Keratinocyte (primary cell): ENCODE results near the gene CAT. TPM values are rescaled to one million over a fixed set of nuclear protein-coding genes. Genes with fewer than 3 reads are reported as not detected.

Experiments
- DNase-seq: peaks from one replicate; pipeline ENCODE4 v3.0.0-alpha.2; 2011; ENCODE audit warnings: low read depth, missing footprints, low spot score
- FAIRE-seq: peaks from 2 replicates; lab custom pipeline; 2011; peaks lifted over from hg19 to GRCh38; lab: Jason Lieb, UNC
- H2AFZ ChIP-seq: 2 replicates; pipeline ENCODE4 v1.6.0; 2012; ENCODE audit warnings: low read length, control low read depth, inconsistent platforms; ENCODE audit not compliant: control insufficient read depth
- H3K27ac ChIP-seq: 2 replicates; pipeline ENCODE4 v1.5.1; 2011; ENCODE audit warnings: low read length; ENCODE audit not compliant: control insufficient read depth, insufficient read depth
- H3K27me3 ChIP-seq: 3 replicates; pipeline ENCODE4 v1.6.0; 2011; ENCODE audit warnings: low read length; ENCODE audit not compliant: control insufficient read depth, insufficient read depth; ENCODE audit errors: extremely low read depth
- H3K36me3 ChIP-seq, 2 experiments: 2 replicates in 1 of 2; 3 replicates in 1 of 2; pipeline ENCODE4 v1.5.1; 2011; ENCODE audit warnings: low read length in 2 of 2, mild to moderate bottlenecking in 1 of 2; ENCODE audit not compliant: control insufficient read depth in 2 of 2, insufficient read depth in 2 of 2; ENCODE audit errors: extremely low read depth in 1 of 2
- H3K4me1 ChIP-seq: 3 replicates; pipeline ENCODE4 v1.5.1; 2011; ENCODE audit warnings: low read length; ENCODE audit not compliant: control insufficient read depth, insufficient read depth; ENCODE audit errors: extremely low read depth
- H3K4me2 ChIP-seq: 3 replicates; pipeline ENCODE4 v1.6.0; 2011; ENCODE audit warnings: low read depth, low read length; ENCODE audit not compliant: control insufficient read depth, insufficient read depth; ENCODE audit errors: extremely low read depth
- H3K4me3 ChIP-seq, 3 experiments: fragments of 200-600 bp in 1 of 3; sonication (generic) in 1 of 3; 2 replicates in 2 of 3; 3 replicates in 1 of 3; pipeline ENCODE4 v1.5.1; 2011 to 2016; ENCODE audit warnings: low read length in 3 of 3, mild to moderate bottlenecking in 3 of 3, control low read depth in 2 of 3, inconsistent platforms in 1 of 3, low read depth in 1 of 3, mixed read lengths in 1 of 3, mixed run types in 1 of 3, moderate library complexity in 1 of 3; ENCODE audit not compliant: control insufficient read depth in 2 of 3, insufficient read depth in 2 of 3; ENCODE audit errors: extremely low read depth in 1 of 3
- H3K79me2 ChIP-seq: 2 replicates; pipeline ENCODE4 v1.6.0; 2012; ENCODE audit warnings: low read length; ENCODE audit not compliant: control insufficient read depth, insufficient read depth
- H3K9ac ChIP-seq: 3 replicates; pipeline ENCODE4 v1.6.0; 2011; ENCODE audit warnings: low read length; ENCODE audit not compliant: control insufficient read depth, insufficient read depth; ENCODE audit errors: extremely low read depth
- H3K9me1 ChIP-seq: 3 replicates; pipeline ENCODE4 v1.6.0; 2011; ENCODE audit warnings: low read length; ENCODE audit not compliant: control insufficient read depth, insufficient read depth; ENCODE audit errors: extremely low read depth
- H3K9me3 ChIP-seq: 2 replicates; pipeline ENCODE4 v1.5.1; 2012; ENCODE audit warnings: low read depth, low read length; ENCODE audit not compliant: control insufficient read depth
- H4K20me1 ChIP-seq: 3 replicates; pipeline ENCODE4 v1.6.0; 2011; ENCODE audit warnings: low read length; ENCODE audit not compliant: control insufficient read depth, insufficient read depth; ENCODE audit errors: extremely low read depth
- CTCF ChIP-seq, 3 experiments: IDR thresholded peaks in 1 of 3; conservative IDR thresholded peaks in 1 of 3; optimal IDR thresholded peaks in 1 of 3; 2 replicates in 2 of 3; 3 replicates in 1 of 3; pipeline versions ENCODE3 to v1.5.1; 2011; ENCODE audit warnings: low read length in 3 of 3, mild to moderate bottlenecking in 3 of 3, moderate library complexity in 2 of 3, control low read depth in 1 of 3, inconsistent platforms in 1 of 3; ENCODE audit not compliant: insufficient read depth in 2 of 3; ENCODE audit errors: extremely low read depth in 1 of 3
- EZH2 ChIP-seq: IDR thresholded peaks from one replicate; pipeline ENCODE4 v1.6.1; 2012; ENCODE audit warnings: inconsistent platforms, mild to moderate bottlenecking, low read length, moderate library complexity
- dilution Hi-C: fragments of 300-500 bp; cut with MboI; formaldehyde crosslinking; loops from one replicate; pipeline ENCODE4 v1.7.0; 2020; ENCODE audit warnings: low sequenced_read_pairs; ENCODE audit not compliant: extremely low pct_ligation_motif_present
- polyA plus RNA-seq, 5 experiments: library from polyadenylated mRNA; depleted of rRNA in 3 of 5; stranded (reverse) in 3 of 5; stranded (forward) in 1 of 5; unstranded in 1 of 5; fragments of >200 nt; gene quantifications; 1 replicate in 1 of 5; 2 replicates in 3 of 5; 3 replicates in 1 of 5; pipeline versions ENCODE4 v1.2.1 to v1.2.3, GENCODE V29; 2011 to 2012; ENCODE audit warnings: missing spikeins in 2 of 5, low read depth in 1 of 5, low replicate concordance in 1 of 5

CAT gene
- polyA plus RNA-seq, 1 donor (not counting 4 experiments of a cell fraction or from before 2014, with no cell fraction given), result 94.8 TPM

GRCh38 chr11:34416088-34416487 is 22.6 kb upstream of the CAT start:
- FAIRE-seq, result no peak
- H4K20me1 ChIP-seq, result no peaks in the 10 kb centered on the region
- H3K4me1 ChIP-seq, result no peaks in the 10 kb centered on the region
- H3K9me1 ChIP-seq, result no peaks in the 10 kb centered on the region
- no peak for DNase-seq
- H3K27ac ChIP-seq, result no peak overlapping the region
- no peak overlapping the region for H3K4me2 ChIP-seq
- H3K36me3 ChIP-seq, result no peaks in the 10 kb centered on the region
- no peak overlapping the region for H3K9ac ChIP-seq
- H2AFZ ChIP-seq, result no peak overlapping the region
- dilution Hi-C loops, result no loop called here
- TF ChIP-seq CTCF (optimal IDR thresholded peaks at IDR 0.05 in 1 of 3, IDR thresholded peaks at IDR 0.05 in 1 of 3, conservative IDR thresholded peaks at IDR 0.05 in 1 of 3; ENCODE audit: extremely low read depth in 1 of 3, insufficient read depth in 2 of 3, low read length in 3 of 3), result no peak
- H3K27me3 ChIP-seq, result no peaks in the 10 kb centered on the region
- H3K79me2 ChIP-seq, result no peaks in the 10 kb centered on the region
- no peak overlapping the region for H3K4me3 ChIP-seq
- H3K9me3 ChIP-seq, result peaks cover 2% of the 10 kb centered on the region

GRCh38 chr11:34416766-34417165 is 22.0 kb upstream of the CAT start:
- TF ChIP-seq EZH2 (no peak), CTCF (optimal IDR thresholded peaks at IDR 0.05 in 1 of 3, IDR thresholded peaks at IDR 0.05 in 1 of 3, conservative IDR thresholded peaks at IDR 0.05 in 1 of 3; ENCODE audit: extremely low read depth in 1 of 3, insufficient read depth in 2 of 3, low read length in 3 of 3) (no peak)
- H3K4me2 ChIP-seq, result no peak overlapping the region
- peaks cover 2% of the 10 kb centered on the region for H3K9me3 ChIP-seq
- H3K4me3 ChIP-seq, result no peak overlapping the region
- no peak overlapping the region for H3K27ac ChIP-seq
- FAIRE-seq (no peak), DNase-seq (no peak)
- no peaks in the 10 kb centered on the region for H3K79me2 ChIP-seq
- no peak overlapping the region for H2AFZ ChIP-seq
- no peak overlapping the region for H3K9ac ChIP-seq
- dilution Hi-C loops, result no loop called here
- H3K36me3 ChIP-seq, result no peaks in the 10 kb centered on the region
- no peaks in the 10 kb centered on the region for H3K27me3 ChIP-seq
- H4K20me1 ChIP-seq, result no peaks in the 10 kb centered on the region
- no peaks in the 10 kb centered on the region for H3K4me1 ChIP-seq
- no peaks in the 10 kb centered on the region for H3K9me1 ChIP-seq
